ENCODE data around the gene BDP1.

- no peak for TF ChIP-seq POLR2A (IDR thresholded peaks at IDR 0.05)
- no peak for TF ChIP-seq CTCF (IDR thresholded peaks at IDR 0.05)
Observed at GRCh38 chr5:71615809-71616208, 160.4 kb downstream of the BDP1 start.
